Omental fat pad (tissue), 4 donors: ENCODE measurements around the gene GZMM. TPM values are rescaled to one million over a fixed set of nuclear protein-coding genes. Genes with fewer than 3 reads are reported as not detected.

Experiments used
- ATAC-seq: fragments of 150-250 bp; one replicate; pipeline ENCODE4 v1.9.1; 2016; ENCODE audit warnings: mild to moderate bottlenecking, moderate library complexity; ENCODE audit not compliant: low FRiP score
- DNase-seq: peaks from one replicate; pipeline ENCODE4 v3.0.0-alpha.2; 2019; ENCODE audit warnings: low spot score
- total RNA-seq, 4 donors: library from RNA; depleted of rRNA; stranded (reverse); fragments of >200 nt; gene quantifications; one replicate each; pipeline ENCODE4 v1.1.0, GENCODE V29; 2016
- TF ChIP-seq, protein P1 (sequence below), 3 donors: fragments of 450-650 bp; IDR thresholded peaks; one replicate each; pipeline ENCODE4 v1.5.1; 2016 to 2017; ENCODE audit warnings: antibody characterized with exemption in 3 of 3, mild to moderate bottlenecking in 3 of 3, moderate library complexity in 2 of 3

GZMM gene
- total RNA-seq, 4 donors from 2014 or later, result 1.1 to 3.7 TPM; not detected in 2

- DNase-seq (no peak), ATAC-seq (peak; percentile 6)
- TF ChIP-seq, protein P1, sequence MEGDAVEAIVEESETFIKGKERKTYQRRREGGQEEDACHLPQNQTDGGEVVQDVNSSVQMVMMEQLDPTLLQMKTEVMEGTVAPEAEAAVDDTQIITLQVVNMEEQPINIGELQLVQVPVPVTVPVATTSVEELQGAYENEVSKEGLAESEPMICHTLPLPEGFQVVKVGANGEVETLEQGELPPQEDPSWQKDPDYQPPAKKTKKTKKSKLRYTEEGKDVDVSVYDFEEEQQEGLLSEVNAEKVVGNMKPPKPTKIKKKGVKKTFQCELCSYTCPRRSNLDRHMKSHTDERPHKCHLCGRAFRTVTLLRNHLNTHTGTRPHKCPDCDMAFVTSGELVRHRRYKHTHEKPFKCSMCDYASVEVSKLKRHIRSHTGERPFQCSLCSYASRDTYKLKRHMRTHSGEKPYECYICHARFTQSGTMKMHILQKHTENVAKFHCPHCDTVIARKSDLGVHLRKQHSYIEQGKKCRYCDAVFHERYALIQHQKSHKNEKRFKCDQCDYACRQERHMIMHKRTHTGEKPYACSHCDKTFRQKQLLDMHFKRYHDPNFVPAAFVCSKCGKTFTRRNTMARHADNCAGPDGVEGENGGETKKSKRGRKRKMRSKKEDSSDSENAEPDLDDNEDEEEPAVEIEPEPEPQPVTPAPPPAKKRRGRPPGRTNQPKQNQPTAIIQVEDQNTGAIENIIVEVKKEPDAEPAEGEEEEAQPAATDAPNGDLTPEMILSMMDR (IDR thresholded peaks at IDR 0.05), result no peak
These were observed 31.0 kb downstream of the GZMM start for GRCh38 chr19:574658-575526.

GRCh38 chr19:575527-576506, 32.0 kb downstream of the GZMM start:
- TF ChIP-seq, protein P1 (IDR thresholded peaks at IDR 0.05), result no peak
- DNase-seq (no peak), ATAC-seq (no peak)

DNA sequence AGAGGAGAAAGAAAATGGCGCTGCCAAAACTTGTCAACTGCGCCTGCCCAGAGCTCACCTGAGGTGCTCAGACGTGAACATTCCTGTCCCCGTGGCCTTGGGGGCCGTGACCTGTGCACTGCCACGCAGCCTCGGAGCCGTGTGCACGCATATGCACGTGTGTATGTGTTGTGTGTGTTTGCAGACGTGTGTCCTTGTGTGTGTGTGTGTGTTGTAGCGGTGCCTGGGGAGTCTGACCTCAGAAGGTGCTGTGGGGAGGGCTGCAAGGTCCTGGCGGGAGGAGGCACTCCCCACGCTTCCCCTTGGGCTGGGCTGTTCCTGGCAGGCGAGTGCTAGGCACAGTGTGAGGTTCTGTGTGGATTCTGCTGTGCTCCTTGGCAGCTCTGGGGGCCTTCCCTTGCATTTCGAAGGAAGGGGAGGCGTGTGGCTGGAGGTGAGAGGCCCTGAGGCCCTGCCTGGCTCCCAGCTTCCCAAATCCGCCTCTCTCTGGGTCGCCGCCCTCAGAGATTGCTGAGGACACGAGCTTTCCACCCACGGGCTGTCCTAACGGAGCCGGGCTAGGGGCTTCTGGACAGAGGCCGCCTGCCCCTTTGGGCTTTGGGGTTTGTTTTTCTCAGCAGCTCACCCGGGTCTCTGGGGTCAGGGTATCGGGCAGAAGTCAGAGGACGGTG, 33.0 kb downstream of the GZMM start:
- TF ChIP-seq, protein P1 (IDR thresholded peaks at IDR 0.05), result no peak
- ATAC-seq, result no peak

GRCh38 chr19:577439-578392, 33.9 kb downstream of the GZMM start:
- ATAC-seq, result no peak
- no peak for DNase-seq

More for the DNA sequence above, 33.0 kb downstream of the GZMM start:
- no peak for DNase-seq

DNA sequence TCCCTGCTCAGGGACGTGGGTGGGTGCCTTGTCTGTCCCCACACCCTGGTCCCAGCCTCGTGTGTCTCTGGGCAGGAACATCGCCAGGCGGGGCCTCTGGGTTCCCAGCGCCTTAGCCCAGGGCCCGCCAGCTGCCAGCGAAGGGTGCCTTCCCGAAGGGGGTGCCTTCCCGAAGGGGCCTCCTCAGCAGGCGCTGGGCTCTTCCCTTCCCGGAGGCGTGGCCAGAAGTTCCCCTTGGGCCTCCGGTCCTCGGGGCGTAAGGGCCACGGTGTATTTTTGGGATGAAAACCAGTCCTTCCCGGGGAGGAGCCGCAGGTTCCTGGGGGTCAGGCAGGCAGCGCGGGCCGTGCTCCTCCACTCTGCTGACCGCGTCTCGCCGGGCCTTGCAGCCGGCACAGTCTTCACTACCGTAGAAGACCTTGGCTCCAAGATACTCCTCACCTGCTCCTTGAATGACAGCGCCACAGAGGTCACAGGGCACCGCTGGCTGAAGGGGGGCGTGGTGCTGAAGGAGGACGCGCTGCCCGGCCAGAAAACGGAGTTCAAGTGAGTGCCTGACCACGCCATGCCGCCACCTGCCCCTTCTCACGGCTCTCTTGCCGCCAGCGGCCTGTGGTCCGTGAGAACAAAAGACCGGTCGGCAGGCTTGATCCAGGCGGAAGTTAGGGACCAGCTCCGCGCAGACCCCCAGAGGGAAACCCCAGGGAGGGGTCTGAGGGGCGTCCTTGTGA, 35.4 kb downstream of the GZMM start:
- ATAC-seq (no peak), DNase-seq (no peak)
- TF ChIP-seq, protein P1 (IDR thresholded peaks at IDR 0.05), result no peak

More at GRCh38 chr19:577439-578392, 33.9 kb downstream of the GZMM start:
- TF ChIP-seq, protein P1 (IDR thresholded peaks at IDR 0.05), result no peak
